ENCODE measurements around the gene PACS1.
A peak's percentile ranks its signal among the peaks of the same experiment; 100 is the strongest.

PACS1 gene

GRCh38 chr11:66050581-66051231, 19.4 kb upstream of the PACS1 start:
- no peak for DNase-seq

- DNase-seq: no peak
Measured at GRCh38 chr11:66051371-66051765, 18.7 kb upstream of the PACS1 start.

GRCh38 chr11:66051766-66052663, 18.1 kb upstream of the PACS1 start, which contains the start of gene SF3B2:
Gene SF3B2, plus strand, starts transcription at chr11:66052364. Its CDS starts 21 bp downstream, at chr11:66052385.
- DNase-seq: peak; percentile 97

- DNase-seq: no peak
Measured at GRCh38 chr11:66052664-66052982, 17.4 kb upstream of the PACS1 start.

GRCh38 chr11:66055021-66055420, 15.1 kb upstream of the PACS1 start:
- no peak for DNase-seq

- DNase-seq: no peak
Measured at GRCh38 chr11:66056501-66056900, 13.6 kb upstream of the PACS1 start.

- DNase-seq: no peak
Measured at GRCh38 chr11:66059966-66060680, 9.9 kb upstream of the PACS1 start.

- DNase-seq: no peak
Measured at GRCh38 chr11:66061268-66061667, 8.8 kb upstream of the PACS1 start.

GRCh38 chr11:66062408-66062807, 7.7 kb upstream of the PACS1 start:
- no peak for DNase-seq

GRCh38 chr11:66063900-66064299, 6.2 kb upstream of the PACS1 start:
- no peak for DNase-seq

- DNase-seq: no peak
Measured at GRCh38 chr11:66064571-66064970, 5.5 kb upstream of the PACS1 start.

- no peak for DNase-seq
Measured at GRCh38 chr11:66066751-66067150, 3.3 kb upstream of the PACS1 start.

GRCh38 chr11:66067640-66068039, 2.4 kb upstream of the PACS1 start:
- DNase-seq: no peak

GRCh38 chr11:66068154-66068821, 1.8 kb upstream of the PACS1 start:
- peak; percentile 84 for DNase-seq

GRCh38 chr11:66068923-66069714, 953 bp upstream of the PACS1 start:
- peak; percentile 56 for DNase-seq

GRCh38 chr11:66070604-66071380, 720 bp downstream of the PACS1 start:
- DNase-seq: peak; percentile 47

- DNase-seq: peak; percentile 52
Measured at GRCh38 chr11:66071381-66071801, 1.3 kb downstream of the PACS1 start.

- no peak for DNase-seq
Measured at GRCh38 chr11:66072081-66072480, 2.0 kb downstream of the PACS1 start.

- DNase-seq: no peak
Measured at GRCh38 chr11:66072518-66072917, 2.4 kb downstream of the PACS1 start.

- DNase-seq: peak; percentile 23
Measured at GRCh38 chr11:66073669-66074068, 3.6 kb downstream of the PACS1 start.

GRCh38 chr11:66075273-66075672, 5.2 kb downstream of the PACS1 start:
- no peak for DNase-seq

Measured in CD4-positive, alpha-beta T cell treated with Interleukin-17A for 4 hours (primary cell).